Mammary epithelial cell (primary cell): ENCODE results near the gene CFAP210.

ENCODE experiments used
- CTCF ChIP-seq, 2 donors: IDR thresholded peaks in 1 of 2; conservative IDR thresholded peaks in 1 of 2; 2 replicates each; pipeline ENCODE4 v1.5.1; 2011 to 2012; ENCODE audit warnings: inconsistent platforms in 2 of 2, low read length in 2 of 2, mild to moderate bottlenecking in 2 of 2, control low read depth in 1 of 2, low read depth in 1 of 2; ENCODE audit not compliant: insufficient read depth in 1 of 2; ENCODE audit errors: extremely low read depth in 1 of 2
- EZH2 ChIP-seq: IDR thresholded peaks from 2 replicates; pipeline ENCODE4 v1.6.1; 2012; ENCODE audit warnings: low read length, inconsistent platforms, borderline replicate concordance

- TF ChIP-seq CTCF (conservative IDR thresholded peaks at IDR 0.05 in 1 of 2, IDR thresholded peaks at IDR 0.05 in 1 of 2; ENCODE audit: extremely low read depth in 1 of 2, insufficient read depth in 1 of 2, low read depth in 1 of 2, low read length in 2 of 2) (no peak), EZH2 (no peak)
These were observed 50.0 kb downstream of the CFAP210 start for GRCh38 chr2:169644173-169644572.
